OCI-M2 (cell line): Measurements from ENCODE around the gene PARP6.
"Not testable (repeated sequence)": the region's sequence is repeated elsewhere in the genome, so short reads cannot be mapped to it uniquely, and the experiment has no call there.

ENCODE experiments used
- DNase-seq: peaks from one replicate; lab custom pipeline; 2025; ENCODE audit not compliant: unreplicated experiment; lab: John Stamatoyannopoulos, UW

Gene PARP6

GRCh38 chr15:72281713-72282112 lies 9.4 kb upstream of the PARP6 start:
- DNase-seq = no peak

- no peak for DNase-seq
These were observed 8.4 kb upstream of the PARP6 start for GRCh38 chr15:72280751-72281150.

- DNase-seq = no peak
These were observed 6.4 kb upstream of the PARP6 start for GRCh38 chr15:72278737-72279136.

GRCh38 chr15:72276326-72276700 lies 4.0 kb upstream of the PARP6 start:
- no peak for DNase-seq

GRCh38 chr15:72275635-72276325 lies 3.4 kb upstream of the PARP6 start:
- not testable (repeated sequence) for DNase-seq

- no peak for DNase-seq
These were observed 621 bp upstream of the PARP6 start for GRCh38 chr15:72272997-72273352.

GRCh38 chr15:72271895-72272212 lies 500 bp downstream of the PARP6 start:
- DNase-seq = no peak

- no peak for DNase-seq
These were observed 1.1 kb downstream of the PARP6 start for GRCh38 chr15:72271221-72271620.

GRCh38 chr15:72269739-72270138 lies 2.6 kb downstream of the PARP6 start:
- DNase-seq = no peak

GRCh38 chr15:72265031-72265430 lies 7.3 kb downstream of the PARP6 start:
- no peak for DNase-seq

GRCh38 chr15:72252663-72253299 lies 19.6 kb downstream of the PARP6 start:
- no peak for DNase-seq

GRCh38 chr15:72249142-72249810 lies 23.1 kb downstream of the PARP6 start:
- DNase-seq = no peak

GRCh38 chr15:72248514-72248913 lies 23.8 kb downstream of the PARP6 start:
- DNase-seq = no peak

- no peak for DNase-seq
These were observed 29.5 kb downstream of the PARP6 start for GRCh38 chr15:72242775-72243370.

- no peak for DNase-seq
These were observed 32.7 kb downstream of the PARP6 start for GRCh38 chr15:72239652-72240051.

- DNase-seq = no peak
These were observed 33.8 kb downstream of the PARP6 start for GRCh38 chr15:72238586-72238985.

- no peak for DNase-seq
These were observed 34.5 kb downstream of the PARP6 start for GRCh38 chr15:72237853-72238224.

- DNase-seq = peak; percentile 39
These were observed 35.1 kb downstream of the PARP6 start for GRCh38 chr15:72237029-72237852.

- no peak for DNase-seq
These were observed 35.9 kb downstream of the PARP6 start for GRCh38 chr15:72236381-72237003.

GRCh38 chr15:72235298-72235697 lies 37.1 kb downstream of the PARP6 start:
- DNase-seq = no peak

GRCh38 chr15:72233769-72234168 lies 38.6 kb downstream of the PARP6 start:
- no peak for DNase-seq
